ENCODE results near the gene GRIK1.

GRIK1 gene

GRCh38 chr21:29701676-29702075 lies 238.1 kb downstream of the GRIK1 start:
- Mint-ChIP-seq H3K4me3 (no peak overlapping the region), H3K9me3 (no peaks in the 10 kb centered on the region), H3K27me3 (ENCODE audit: low read depth) (no peaks in the 10 kb centered on the region), H3K27ac (no peak overlapping the region), H3K4me1 (no peaks in the 10 kb centered on the region), H3K36me3 (ENCODE audit: low read depth) (no peaks in the 10 kb centered on the region)
- TF ChIP-seq CTCF (IDR thresholded peaks at IDR 0.05; ENCODE audit: unreplicated experiment in 3 of 3) = no peak

GRCh38 chr21:29697555-29698193 lies 242.1 kb downstream of the GRIK1 start:
- H3K36me3 Mint-ChIP-seq (ENCODE audit: low read depth) = no peaks in the 10 kb centered on the region
- no peak overlapping the region for H3K27ac Mint-ChIP-seq
- no peak for TF ChIP-seq CTCF (IDR thresholded peaks at IDR 0.05; ENCODE audit: unreplicated experiment in 3 of 3)
- no peaks in the 10 kb centered on the region for H3K4me1 Mint-ChIP-seq
- no peak overlapping the region for H3K4me3 Mint-ChIP-seq
- H3K9me3 Mint-ChIP-seq = no peaks in the 10 kb centered on the region
- no peaks in the 10 kb centered on the region for H3K27me3 Mint-ChIP-seq (ENCODE audit: low read depth)

- H3K36me3 Mint-ChIP-seq (ENCODE audit: low read depth) = no peaks in the 10 kb centered on the region
Measured at GRCh38 chr21:29696937-29697336, 242.9 kb downstream of the GRIK1 start.

GRCh38 chr21:29691616-29692491 lies 247.9 kb downstream of the GRIK1 start:
- no peak for TF ChIP-seq CTCF (IDR thresholded peaks at IDR 0.05; ENCODE audit: unreplicated experiment in 3 of 3)
- Mint-ChIP-seq H3K27me3 (ENCODE audit: low read depth) (no peaks in the 10 kb centered on the region), H3K4me3 (no peak overlapping the region), H3K27ac (no peak overlapping the region), H3K9me3 (no peaks in the 10 kb centered on the region), H3K36me3 (ENCODE audit: low read depth) (no peaks in the 10 kb centered on the region), H3K4me1 (no peaks in the 10 kb centered on the region)

More at GRCh38 chr21:29696937-29697336, 242.9 kb downstream of the GRIK1 start:
- no peaks in the 10 kb centered on the region for H3K27me3 Mint-ChIP-seq (ENCODE audit: low read depth)
- H3K4me1 Mint-ChIP-seq = no peaks in the 10 kb centered on the region
- no peak overlapping the region for H3K4me3 Mint-ChIP-seq
- H3K27ac Mint-ChIP-seq = no peak overlapping the region
- no peak for TF ChIP-seq CTCF (IDR thresholded peaks at IDR 0.05; ENCODE audit: unreplicated experiment in 3 of 3)
- no peaks in the 10 kb centered on the region for H3K9me3 Mint-ChIP-seq

GRCh38 chr21:29689753-29690152 lies 250.0 kb downstream of the GRIK1 start:
- no peaks in the 10 kb centered on the region for H3K27me3 Mint-ChIP-seq (ENCODE audit: low read depth)
- no peaks in the 10 kb centered on the region for H3K36me3 Mint-ChIP-seq (ENCODE audit: low read depth)
- no peak overlapping the region for H3K4me3 Mint-ChIP-seq
- no peak overlapping the region for H3K27ac Mint-ChIP-seq
- H3K4me1 Mint-ChIP-seq = no peaks in the 10 kb centered on the region
- TF ChIP-seq CTCF (IDR thresholded peaks at IDR 0.05; ENCODE audit: unreplicated experiment in 3 of 3) = no peak
- H3K9me3 Mint-ChIP-seq = no peaks in the 10 kb centered on the region

Data from nephron (organoid).